CD4-positive, alpha-beta T cell (primary cell): ENCODE data around the gene IARS2. TPM values are rescaled to one million over a fixed set of nuclear protein-coding genes. Genes with fewer than 3 reads are reported as not detected.

ENCODE experiments used
- ATAC-seq: fragments of 200-7000 bp; cut with Tn5 transposase; one replicate; pipeline ENCODE4 v1.10.0; 2022; ENCODE audit warnings: mild to moderate bottlenecking; ENCODE audit not compliant: poor library complexity
- CTCF ChIA-PET: fragments of 350-600 bp; sonication (Branson Sonifier 250); formaldehyde crosslinking; loops from one replicate; lab custom pipeline; 2021; ENCODE audit warnings: antibody characterized with exemption, inconsistent platforms; lab: Charles Lee
- POLR2A ChIA-PET: fragments of 350-600 bp; sonication (Branson Sonifier 250); formaldehyde crosslinking; loops from one replicate; lab custom pipeline; 2021; ENCODE audit warnings: antibody characterized with exemption, inconsistent platforms; lab: Charles Lee
- DNase-seq, 14 experiments: peaks; one replicate each; pipeline ENCODE4 v3.0.0-alpha.2; 2013 to 2020; ENCODE audit warnings: mixed read lengths in 2 of 14
- H3K27ac ChIP-seq, 2 donors: one replicate each; pipeline versions ENCODE4 v1.5.1 to v1.7.0; 2013; ENCODE audit warnings: low read length in 2 of 2, low read depth in 1 of 2, mild to moderate bottlenecking in 1 of 2
- H3K27me3 ChIP-seq, 2 experiments: 1 replicate in 1 of 2; 2 replicates in 1 of 2; pipeline versions ENCODE4 v1.6.1 to v1.7.0; 2013; ENCODE audit warnings: low read length in 2 of 2, control low read depth in 1 of 2, mild to moderate bottlenecking in 1 of 2, moderate library complexity in 1 of 2; ENCODE audit not compliant: insufficient read depth in 2 of 2, control insufficient read depth in 1 of 2
- H3K36me3 ChIP-seq: one replicate; pipeline ENCODE4 v1.6.1; 2013; ENCODE audit warnings: low read length, control low read depth; ENCODE audit not compliant: insufficient read depth
- H3K4me1 ChIP-seq: one replicate; pipeline ENCODE4 v1.6.1; 2013; ENCODE audit warnings: low read length, control low read depth; ENCODE audit not compliant: insufficient read depth
- H3K4me3 ChIP-seq: one replicate; pipeline ENCODE4 v1.5.1; 2013; ENCODE audit warnings: mild to moderate bottlenecking, low read length, moderate library complexity
- H3K9me3 ChIP-seq, 2 experiments: 1 replicate in 1 of 2; 2 replicates in 1 of 2; pipeline versions ENCODE4 v1.6.1 to v1.7.0; 2013; ENCODE audit warnings: low read length in 2 of 2, mild to moderate bottlenecking in 2 of 2, control low read depth in 1 of 2, moderate library complexity in 1 of 2; ENCODE audit not compliant: control insufficient read depth in 1 of 2, insufficient read depth in 1 of 2
- H3K27ac Mint-ChIP-seq: one replicate; pipeline ENCODE4 v1.8.0; 2020; ENCODE audit warnings: mixed read lengths
- H3K27me3 Mint-ChIP-seq: one replicate; pipeline ENCODE4 v1.8.0; 2021; ENCODE audit warnings: mixed read lengths
- H3K36me3 Mint-ChIP-seq: one replicate; pipeline ENCODE4 v1.8.0; 2021; ENCODE audit warnings: low read depth, mixed read lengths
- H3K4me1 Mint-ChIP-seq: one replicate; pipeline ENCODE4 v1.8.0; 2021; ENCODE audit warnings: low read depth, mixed read lengths
- H3K4me3 Mint-ChIP-seq: one replicate; pipeline ENCODE4 v1.8.0; 2020; ENCODE audit warnings: mild to moderate bottlenecking, mixed read lengths
- H3K9me3 Mint-ChIP-seq: one replicate; pipeline ENCODE4 v1.8.0; 2020; ENCODE audit warnings: mixed read lengths
- intact Hi-C, 2 experiments: fragments of 100-400 bp; cut with DNase I in 1 of 2; cut with micrococcal nuclease in 1 of 2; formaldehyde crosslinking; loops; one replicate each; pipeline versions ENCODE4 v1.15.1 to v1.9.0; 2023 to 2025; cut with DNase I, micrococcal nuclease
- total RNA-seq, 174 experiments: library from RNA in 2 of 174; stranded (reverse) in 2 of 174; gene quantifications; one replicate each; pipeline ENCODE4 v1.2.3 and lab custom pipeline; 2021 to 2026
- TF ChIP-seq, protein P1 (sequence below): fragments of 200-600 bp; IDR thresholded peaks from one replicate; pipeline ENCODE4 v1.8.0; 2022; ENCODE audit warnings: antibody characterized with exemption, mild to moderate bottlenecking

Gene IARS2
- total RNA-seq, 2 experiments from 2014 or later = 18.9 to 19.0 TPM

DNA sequence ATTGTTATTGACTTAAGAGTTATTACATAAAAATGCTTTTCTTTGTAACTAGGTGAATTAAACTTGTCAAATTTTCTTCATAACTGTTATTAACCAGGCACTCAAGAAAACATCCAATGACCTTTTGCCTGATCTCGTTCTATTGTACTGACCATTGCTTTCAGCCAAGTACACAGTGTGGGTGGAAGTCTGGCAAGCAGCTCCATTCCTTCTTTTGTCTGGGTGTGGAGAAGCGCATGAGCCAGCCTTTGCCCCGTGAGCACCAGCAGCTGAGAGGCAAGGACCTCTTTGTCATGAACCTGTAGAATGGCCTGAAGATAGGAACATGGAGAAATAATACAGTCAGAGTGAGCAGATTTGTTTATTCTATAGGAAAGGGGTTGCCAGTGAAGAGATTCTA, 57.5 kb downstream of the IARS2 start:
- ATAC-seq = no peak
- DNase-seq = no peak
- no peak overlapping the region for H3K4me3 Mint-ChIP-seq
- Histone ChIP-seq H3K4me1 (no peaks in the 10 kb centered on the region), H3K27ac (no peak overlapping the region), H3K27me3 (no peaks in the 10 kb centered on the region), H3K9me3 (no peaks in the 10 kb centered on the region), H3K36me3 (peaks cover 54% of the 10 kb centered on the region), H3K4me3 (no peak overlapping the region)
- TF ChIP-seq, protein P1, sequence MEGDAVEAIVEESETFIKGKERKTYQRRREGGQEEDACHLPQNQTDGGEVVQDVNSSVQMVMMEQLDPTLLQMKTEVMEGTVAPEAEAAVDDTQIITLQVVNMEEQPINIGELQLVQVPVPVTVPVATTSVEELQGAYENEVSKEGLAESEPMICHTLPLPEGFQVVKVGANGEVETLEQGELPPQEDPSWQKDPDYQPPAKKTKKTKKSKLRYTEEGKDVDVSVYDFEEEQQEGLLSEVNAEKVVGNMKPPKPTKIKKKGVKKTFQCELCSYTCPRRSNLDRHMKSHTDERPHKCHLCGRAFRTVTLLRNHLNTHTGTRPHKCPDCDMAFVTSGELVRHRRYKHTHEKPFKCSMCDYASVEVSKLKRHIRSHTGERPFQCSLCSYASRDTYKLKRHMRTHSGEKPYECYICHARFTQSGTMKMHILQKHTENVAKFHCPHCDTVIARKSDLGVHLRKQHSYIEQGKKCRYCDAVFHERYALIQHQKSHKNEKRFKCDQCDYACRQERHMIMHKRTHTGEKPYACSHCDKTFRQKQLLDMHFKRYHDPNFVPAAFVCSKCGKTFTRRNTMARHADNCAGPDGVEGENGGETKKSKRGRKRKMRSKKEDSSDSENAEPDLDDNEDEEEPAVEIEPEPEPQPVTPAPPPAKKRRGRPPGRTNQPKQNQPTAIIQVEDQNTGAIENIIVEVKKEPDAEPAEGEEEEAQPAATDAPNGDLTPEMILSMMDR = no peak
- H3K27ac Mint-ChIP-seq = peak overlapping the region; percentile 8
- no peaks in the 10 kb centered on the region for H3K27me3 Mint-ChIP-seq
- no peaks in the 10 kb centered on the region for H3K9me3 Mint-ChIP-seq
- CTCF ChIA-PET = no interaction called here
- intact Hi-C loops = no loop called here
- H3K4me1 Mint-ChIP-seq = peaks cover 3% of the 10 kb centered on the region
- H3K36me3 Mint-ChIP-seq = peaks cover 82% of the 10 kb centered on the region
- POLR2A ChIA-PET = interaction anchor here (1.0 kb wide), 1 partner anchor 9 kb away, joined by 3 read pairs; no protein-coding TSS in a partner anchor

DNA sequence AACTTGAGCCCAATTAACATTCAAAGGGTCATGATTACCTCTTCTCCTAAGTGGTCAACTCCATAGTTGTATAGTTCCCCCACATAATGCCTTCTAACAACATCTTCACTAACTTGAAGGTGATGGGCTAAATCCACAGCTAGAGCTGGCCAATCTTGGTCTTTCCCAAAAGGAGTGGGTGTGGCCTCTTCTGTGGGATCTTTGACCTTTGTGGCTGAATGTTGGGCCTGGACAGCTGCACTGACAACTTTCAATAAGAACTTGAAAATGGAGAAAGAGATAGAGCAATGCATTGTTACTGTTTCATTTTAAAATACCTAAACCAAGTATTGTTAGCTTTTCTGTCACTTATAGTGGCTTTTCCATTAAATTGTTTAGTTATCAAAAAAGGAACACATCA, 59.2 kb downstream of the IARS2 start:
- H3K27me3 ChIP-seq = no peaks in the 10 kb centered on the region
- Mint-ChIP-seq H3K27ac (no peak overlapping the region), H3K4me1 (peaks cover 20% of the 10 kb centered on the region), H3K27me3 (no peaks in the 10 kb centered on the region), H3K4me3 (no peak overlapping the region), H3K9me3 (no peaks in the 10 kb centered on the region), H3K36me3 (peaks cover 82% of the 10 kb centered on the region)
- peaks cover 64% of the 10 kb centered on the region for H3K36me3 ChIP-seq
- H3K27ac ChIP-seq = no peak overlapping the region
- H3K4me1 ChIP-seq = peaks cover 6% of the 10 kb centered on the region
- no peaks in the 10 kb centered on the region for H3K9me3 ChIP-seq
- CTCF ChIA-PET = no interaction called here
- POLR2A ChIA-PET = no interaction called here
- TF ChIP-seq, protein P1 = no peak
- ATAC-seq (no peak), DNase-seq (no peak)
- H3K4me3 ChIP-seq = no peak overlapping the region
- intact Hi-C loops = no loop called here

DNA sequence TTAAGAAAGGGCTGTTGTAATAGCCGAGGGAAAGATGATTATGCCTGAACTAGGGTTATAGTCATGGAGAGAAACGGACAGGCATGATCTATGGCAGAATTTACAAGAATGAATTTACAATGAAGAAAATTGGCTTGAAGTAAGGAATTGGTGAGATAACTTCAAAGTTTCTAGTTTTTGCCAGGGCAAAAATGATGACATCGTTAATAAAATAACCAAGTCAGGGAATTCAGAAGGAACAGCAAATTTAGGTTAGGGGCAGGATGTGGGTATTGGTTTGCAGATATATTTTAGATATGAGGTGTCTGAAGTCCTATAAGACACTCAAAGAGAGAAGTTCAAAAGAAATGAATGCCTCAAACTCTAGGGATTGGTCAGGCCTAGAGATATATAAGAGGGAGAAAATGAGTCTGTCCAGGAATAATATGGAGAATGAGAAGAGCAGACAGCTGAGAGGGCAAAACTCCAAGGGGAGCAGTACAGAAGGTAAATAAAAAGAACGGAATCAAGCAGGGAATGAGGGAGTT, 62.8 kb downstream of the IARS2 start:
- Mint-ChIP-seq H3K27ac (peak overlapping the region; percentile 67), H3K27me3 (no peaks in the 10 kb centered on the region), H3K36me3 (peaks cover 87% of the 10 kb centered on the region), H3K4me1 (peaks cover 25% of the 10 kb centered on the region), H3K4me3 (no peak overlapping the region), H3K9me3 (no peaks in the 10 kb centered on the region)
- H3K27ac ChIP-seq = no peak overlapping the region
- TF ChIP-seq, protein P1 = no peak
- ATAC-seq (no peak), DNase-seq (peak in 1 of 14 experiments; percentile 40)
- H3K4me3 ChIP-seq = no peak overlapping the region
- no peaks in the 10 kb centered on the region for H3K9me3 ChIP-seq
- H3K36me3 ChIP-seq = peaks cover 68% of the 10 kb centered on the region
- H3K4me1 ChIP-seq = peaks cover 6% of the 10 kb centered on the region
- ChIA-PET CTCF (no interaction called here), POLR2A (no interaction called here)
- intact Hi-C loops = no loop called here
- no peaks in the 10 kb centered on the region for H3K27me3 ChIP-seq
